H1 (cell line): ENCODE data around the gene WDR74. TPM values are rescaled to one million over a fixed set of nuclear protein-coding genes. Genes with fewer than 3 reads are reported as not detected.

Source experiments
- ASH2L ChIP-seq: fragments of 200-600, 300-600 bp; sonication (generic); IDR thresholded peaks from one replicate; pipeline ENCODE4 v1.7.1; 2017; ENCODE audit warnings: low read length
- BCL11A ChIP-seq, 2 experiments: IDR thresholded peaks; one replicate each; pipeline ENCODE4 v1.6.1; 2011; ENCODE audit warnings: low read depth in 2 of 2, low read length in 2 of 2, mild to moderate bottlenecking in 2 of 2
- BRCA1 ChIP-seq: IDR thresholded peaks from 2 replicates; pipeline ENCODE4 v1.6.1; 2012; ENCODE audit warnings: low read depth, low read length, improper control_type of control experiment
- CEBPB ChIP-seq: IDR thresholded peaks from 2 replicates; pipeline ENCODE4 v1.6.1; 2012; ENCODE audit warnings: low read depth, low read length
- CREB1 ChIP-seq: IDR thresholded peaks from 2 replicates; pipeline ENCODE4 v1.6.1; 2012; ENCODE audit warnings: inconsistent platforms
- CTCF ChIP-seq, 3 experiments: IDR thresholded peaks; 1 replicate in 2 of 3; 2 replicates in 1 of 3; pipeline versions ENCODE4 v1.5.1 to v1.6.1; 2011; ENCODE audit warnings: low read length in 3 of 3, mild to moderate bottlenecking in 3 of 3, inconsistent platforms in 2 of 3, low read depth in 1 of 3, moderate library complexity in 1 of 3; ENCODE audit not compliant: insufficient read depth in 1 of 3; ENCODE audit errors: control extremely low read depth in 1 of 3
- EGR1 ChIP-seq: IDR thresholded peaks from 2 replicates; pipeline ENCODE4 v1.6.1; 2011; ENCODE audit warnings: low read depth, low read length, borderline replicate concordance
- JUN ChIP-seq: IDR thresholded peaks from 2 replicates; pipeline ENCODE4 v1.6.1; 2011; ENCODE audit warnings: low read depth, mild to moderate bottlenecking, improper control_type of control experiment, low read length
- JUND ChIP-seq: IDR thresholded peaks from 2 replicates; pipeline ENCODE4 v1.6.1; 2011; ENCODE audit warnings: mild to moderate bottlenecking, improper control_type of control experiment, low read length
- KDM4A ChIP-seq: IDR thresholded peaks from one replicate; pipeline ENCODE4 v1.7.1; 2012; ENCODE audit warnings: low read depth, mild to moderate bottlenecking, moderate library complexity, low read length, inconsistent platforms; ENCODE audit not compliant: severe bottlenecking
- KDM5A ChIP-seq: fragments of 200-600 bp; IDR thresholded peaks from 2 replicates; pipeline ENCODE4 v1.7.1; 2012; ENCODE audit warnings: mild to moderate bottlenecking, low read length, inconsistent platforms, mixed read lengths
- MAFK ChIP-seq: IDR thresholded peaks from 2 replicates; pipeline ENCODE4 v1.6.1; 2012; ENCODE audit warnings: low read depth, mild to moderate bottlenecking, improper control_type of control experiment, low read length
- PHF8 ChIP-seq: fragments of 200-600 bp; sonication (generic); conservative IDR thresholded peaks from 2 replicates; pipeline ENCODE4 v1.7.1; 2012; ENCODE audit warnings: low read depth, mild to moderate bottlenecking, inconsistent platforms, low read length, moderate library complexity
- SAP30 ChIP-seq: fragments of 300-600 bp; sonication (generic); IDR thresholded peaks from 2 replicates; pipeline ENCODE4 v1.7.1; 2012; ENCODE audit warnings: low read length, moderate library complexity, mild to moderate bottlenecking, inconsistent platforms; ENCODE audit not compliant: insufficient read depth, insufficient replicate concordance
- SIX5 ChIP-seq: IDR thresholded peaks from 2 replicates; pipeline ENCODE4 v1.6.1; 2011; ENCODE audit warnings: mild to moderate bottlenecking, low read depth, low read length
- SP1 ChIP-seq: IDR thresholded peaks from 2 replicates; pipeline ENCODE4 v1.6.1; 2011; ENCODE audit warnings: low read depth, low read length
- SP4 ChIP-seq: IDR thresholded peaks from 2 replicates; pipeline ENCODE4 v1.6.1; 2012; ENCODE audit warnings: low read length, inconsistent platforms
- SRF ChIP-seq: IDR thresholded peaks from 2 replicates; pipeline ENCODE4 v1.6.1; 2011; ENCODE audit warnings: mild to moderate bottlenecking, low read depth, low read length, moderate library complexity
- TBP ChIP-seq: IDR thresholded peaks from 2 replicates; pipeline ENCODE4 v1.6.1; 2011; ENCODE audit warnings: low read depth, low read length, improper control_type of control experiment
- polyA plus RNA-seq, 7 experiments: library from polyadenylated mRNA; depleted of rRNA in 3 of 7; stranded (reverse) in 5 of 7; unstranded in 2 of 7; fragments of >200 nt in 5 of 7; fragments of 200-250 nt in 2 of 7; gene quantifications; 1 replicate in 5 of 7; 2 replicates in 1 of 7; 4 replicates in 1 of 7; pipeline versions ENCODE4 v1.2.1 to v1.2.3, GENCODE V29; 2011 to 2013; ENCODE audit warnings: missing spikeins in 2 of 7, mixed read lengths in 2 of 7
- total RNA-seq: library from RNA; stranded (reverse); fragmentation: NEBNext Ultra II Directional; extraction: Animal tissue kit (Norgen Biotek cat#: 25700); gene quantifications from 2 replicates; pipeline ENCODE4 v1.2.1, GENCODE V29; 2021
- TF ChIP-seq, protein P1 (sequence below): IDR thresholded peaks from 2 replicates; pipeline ENCODE4 v1.6.1; 2012; ENCODE audit warnings: low read length, inconsistent platforms

The WDR74 gene
- total and polyA plus RNA-seq, 2 of the 8 experiments (the other 6 are each of a cell fraction or from before 2014, with no cell fraction given) = 93.6 to 97.0 TPM

DNA sequence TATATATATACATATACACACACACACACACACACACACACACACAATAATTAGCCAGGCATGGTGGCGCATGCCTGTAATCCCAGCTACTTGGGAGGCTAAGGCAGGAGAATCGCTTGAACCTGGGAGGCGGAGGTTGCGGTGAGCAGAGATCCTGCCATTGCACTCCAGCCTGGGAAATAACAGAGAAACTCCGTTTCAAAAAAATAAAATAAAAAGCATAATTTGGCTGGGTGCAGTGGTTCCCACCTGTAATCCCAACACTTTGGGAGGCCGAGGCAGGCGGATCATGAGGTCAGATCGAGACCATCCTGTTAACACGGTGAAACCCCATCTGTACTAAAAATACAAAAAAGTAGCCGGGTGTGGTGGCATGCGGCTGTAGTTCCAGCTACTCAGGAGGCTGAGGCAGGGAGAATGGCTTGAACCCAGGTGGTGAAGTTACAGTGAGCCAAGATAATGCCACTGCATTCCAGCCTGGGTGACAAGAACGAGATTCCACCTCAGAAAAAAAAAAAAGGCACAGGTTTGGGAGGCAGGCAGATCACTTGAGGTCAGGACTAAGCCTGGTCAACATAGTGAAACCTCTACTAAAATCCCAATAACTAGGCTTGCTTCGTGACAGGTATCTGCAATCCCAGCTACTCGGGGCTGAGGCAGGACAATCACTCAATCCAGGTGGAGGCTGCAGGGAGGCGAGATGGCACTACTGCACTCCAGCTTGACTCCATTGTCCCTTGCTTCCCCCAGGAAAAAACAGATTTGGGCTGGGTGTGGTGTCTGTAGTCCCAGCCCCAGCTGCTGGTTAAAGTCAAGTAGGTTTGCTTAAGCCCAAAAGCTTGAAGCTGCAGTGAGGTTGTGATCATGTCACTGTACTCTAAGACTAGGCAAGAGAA is 11.8 kb upstream of the WDR74 start (continued):
- no peak for TF ChIP-seq SIX5
- no peak for TF ChIP-seq BRCA1
- TF ChIP-seq SP4 = no peak; the same call in 1 of the 2 replicates
- TF ChIP-seq CREB1 = no peak
- peak; percentile 29 for TF ChIP-seq ASH2L
- no peak for TF ChIP-seq JUN
- no peak for TF ChIP-seq EGR1
- TF ChIP-seq TBP = 0 out of 2 replicates have a peak, but pooled peaks have one; percentile 34
- TF ChIP-seq KDM5A = no peak
- no peak for TF ChIP-seq SP1
- no peak for TF ChIP-seq SAP30
- TF ChIP-seq PHF8 = no peak
- TF ChIP-seq, protein P1, sequence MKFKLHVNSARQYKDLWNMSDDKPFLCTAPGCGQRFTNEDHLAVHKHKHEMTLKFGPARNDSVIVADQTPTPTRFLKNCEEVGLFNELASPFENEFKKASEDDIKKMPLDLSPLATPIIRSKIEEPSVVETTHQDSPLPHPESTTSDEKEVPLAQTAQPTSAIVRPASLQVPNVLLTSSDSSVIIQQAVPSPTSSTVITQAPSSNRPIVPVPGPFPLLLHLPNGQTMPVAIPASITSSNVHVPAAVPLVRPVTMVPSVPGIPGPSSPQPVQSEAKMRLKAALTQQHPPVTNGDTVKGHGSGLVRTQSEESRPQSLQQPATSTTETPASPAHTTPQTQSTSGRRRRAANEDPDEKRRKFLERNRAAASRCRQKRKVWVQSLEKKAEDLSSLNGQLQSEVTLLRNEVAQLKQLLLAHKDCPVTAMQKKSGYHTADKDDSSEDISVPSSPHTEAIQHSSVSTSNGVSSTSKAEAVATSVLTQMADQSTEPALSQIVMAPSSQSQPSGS = peak; percentile 69; the same call in 1 of the 2 replicates
- TF ChIP-seq JUND = no peak
- no peak; a peak in 1 of 4 replicates for TF ChIP-seq CTCF (IDR thresholded peaks at IDR 0.05; ENCODE audit: control extremely low read depth in 1 of 3, insufficient read depth in 1 of 3, low read depth in 1 of 3, low read length in 3 of 3)
- no peak for TF ChIP-seq KDM4A
- TF ChIP-seq CEBPB = no peak
- TF ChIP-seq BCL11A (IDR thresholded peaks at IDR 0.05; ENCODE audit: low read depth in 2 of 2, low read length in 2 of 2) = peak in 1 of 2 experiments; percentile 12
- TF ChIP-seq SRF = no peak
- TF ChIP-seq MAFK = no peak
